GM21737 (cell line): ENCODE results near the gene OR1E2.
"Not testable (repeated sequence)": the region's sequence is repeated elsewhere in the genome, so short reads cannot be mapped to it uniquely, and the experiment has no call there.

Experiments used
- ATAC-seq: cut with Tn5 transposase; IDR thresholded peaks from one replicate; pipeline ENCODE4 v1.9.1; 2021; ENCODE audit warnings: mild to moderate bottlenecking, moderate library complexity; ENCODE audit not compliant: unreplicated experiment

OR1E2 gene, protein sequence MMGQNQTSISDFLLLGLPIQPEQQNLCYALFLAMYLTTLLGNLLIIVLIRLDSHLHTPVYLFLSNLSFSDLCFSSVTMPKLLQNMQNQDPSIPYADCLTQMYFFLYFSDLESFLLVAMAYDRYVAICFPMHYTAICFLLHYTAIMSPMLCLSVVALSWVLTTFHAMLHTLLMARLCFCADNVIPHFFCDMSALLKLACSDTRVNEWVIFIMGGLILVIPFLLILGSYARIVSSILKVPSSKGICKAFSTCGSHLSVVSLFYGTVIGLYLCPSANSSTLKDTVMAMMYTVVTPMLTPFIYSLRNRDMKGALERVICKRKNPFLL

DNA sequence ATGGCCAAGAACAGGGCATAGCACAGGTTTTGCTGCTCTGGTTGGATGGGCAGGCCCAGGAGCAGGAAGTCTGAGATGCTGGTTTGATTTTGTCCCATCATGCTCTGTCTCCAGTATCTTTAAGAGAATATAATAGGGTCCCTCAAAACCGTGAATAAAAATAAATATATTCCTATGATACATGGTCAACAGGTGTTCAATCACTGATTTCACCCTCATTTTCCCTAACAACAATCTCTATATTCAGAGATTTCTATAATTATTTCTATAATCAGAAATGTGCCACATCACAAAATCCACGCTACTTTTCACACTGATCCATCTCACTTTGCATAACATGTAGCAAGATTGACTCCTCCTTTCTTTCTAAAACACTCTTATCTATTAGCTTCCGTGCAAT is at the start of gene OR1E2:
OR1E2 (minus strand) TSS at position 101 of the 400 bp plus-strand sequence; CDS start at position 101, 0 bp downstream.
- ATAC-seq: no peak

- no peak for ATAC-seq
These were observed 49.2 kb upstream of the OR1E2 start for GRCh38 chr17:3482852-3483251.

DNA sequence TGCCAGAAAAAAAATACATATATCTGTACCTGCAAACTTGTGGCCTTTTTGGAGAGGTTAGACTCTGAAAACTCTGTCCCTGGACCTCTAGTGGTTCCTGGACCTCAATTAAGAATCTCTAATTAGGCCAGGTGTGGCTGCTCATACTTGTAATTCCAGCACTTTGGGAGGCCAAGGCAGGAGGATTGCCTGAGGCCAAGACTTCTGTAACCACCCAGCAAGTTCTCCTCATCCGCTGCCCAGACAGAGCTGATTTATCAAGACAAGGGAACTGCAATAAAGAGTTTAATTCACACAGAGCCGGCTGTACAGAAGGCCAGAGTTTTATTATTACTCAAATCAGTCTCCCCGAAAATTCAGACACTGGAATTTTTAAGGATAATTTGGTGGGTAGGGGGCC is 46.3 kb upstream of the OR1E2 start:
- no peak for ATAC-seq

DNA sequence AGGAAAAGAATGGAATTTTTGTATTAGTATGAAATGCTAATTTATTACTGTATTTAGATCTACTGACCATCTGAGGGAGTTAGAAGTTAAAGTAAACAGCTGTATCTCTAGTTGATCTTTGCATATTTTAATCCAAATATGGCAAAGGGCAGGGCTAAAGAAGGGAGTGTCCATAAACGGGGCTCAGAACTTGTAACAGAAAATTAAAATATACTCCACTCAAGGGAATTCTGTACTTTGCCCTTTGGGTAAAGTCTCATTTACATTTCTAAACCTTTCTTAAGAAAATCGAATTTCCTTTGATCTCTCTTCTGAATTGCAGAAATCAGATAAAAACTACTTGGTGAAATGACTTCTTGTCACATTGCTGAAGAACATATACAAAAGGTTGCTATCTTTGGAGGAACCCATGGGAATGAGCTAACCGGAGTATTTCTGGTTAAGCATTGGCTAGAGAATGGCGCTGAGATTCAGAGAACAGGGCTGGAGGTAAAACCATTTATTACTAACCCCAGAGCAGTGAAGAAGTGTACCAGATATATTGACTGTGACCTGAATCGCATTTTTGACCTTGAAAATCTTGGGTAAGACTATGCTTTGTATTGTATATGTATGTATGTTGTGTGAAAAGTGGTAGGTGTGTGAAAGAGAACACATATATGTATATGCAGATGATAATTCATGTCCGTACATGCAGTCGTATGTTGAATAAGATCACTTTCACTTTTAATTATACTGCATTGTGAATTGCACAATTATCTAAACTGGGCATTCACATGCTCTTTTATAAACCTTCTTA is 42.4 kb upstream of the OR1E2 start, which contains the start of gene ASPA:
ASPA (plus strand) TSS at position 186 of the 799 bp plus-strand sequence; CDS start at position 349, 163 bp downstream.
- no peak for ATAC-seq

DNA sequence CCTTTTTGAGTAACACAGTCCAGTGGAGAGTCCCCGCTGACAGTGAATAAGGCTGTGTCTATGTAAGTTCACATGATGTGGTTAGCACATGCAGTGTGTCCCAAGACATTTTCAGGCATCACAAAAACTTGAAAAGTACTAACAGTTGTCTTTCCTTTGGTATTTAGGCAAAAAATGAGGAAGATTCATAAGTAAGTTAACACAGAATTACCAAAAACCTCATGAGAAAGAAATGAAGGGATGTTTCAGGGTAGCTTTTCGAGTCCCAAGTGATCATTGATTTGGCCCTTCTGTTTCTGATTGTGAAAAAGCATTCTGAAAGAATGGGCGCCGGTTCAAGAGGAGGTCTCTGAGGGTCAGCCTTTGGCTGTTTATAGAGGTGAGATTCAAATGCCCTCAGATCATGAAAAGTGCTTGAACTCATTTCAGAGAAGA is 41.6 kb upstream of the OR1E2 start:
- no peak for ATAC-seq

DNA sequence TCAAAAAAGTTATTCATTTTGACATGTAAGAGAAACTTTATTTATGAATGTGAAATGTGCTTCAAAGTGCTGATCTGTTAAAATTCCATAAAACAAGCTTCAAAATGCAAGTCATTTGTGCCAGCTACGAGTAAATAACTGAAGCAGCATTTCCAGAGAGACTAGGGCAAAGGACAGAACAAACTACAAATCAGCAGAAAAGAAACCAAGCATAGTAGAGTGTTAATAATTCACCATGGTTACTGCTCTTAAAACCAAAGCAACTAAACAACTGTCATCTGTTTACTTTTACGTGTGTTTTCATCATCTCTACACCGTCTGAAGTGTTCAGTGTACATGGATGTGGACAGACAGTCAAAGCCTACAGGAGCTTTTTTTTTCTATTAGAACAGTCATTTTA is 40.6 kb upstream of the OR1E2 start:
- no peak for ATAC-seq

DNA sequence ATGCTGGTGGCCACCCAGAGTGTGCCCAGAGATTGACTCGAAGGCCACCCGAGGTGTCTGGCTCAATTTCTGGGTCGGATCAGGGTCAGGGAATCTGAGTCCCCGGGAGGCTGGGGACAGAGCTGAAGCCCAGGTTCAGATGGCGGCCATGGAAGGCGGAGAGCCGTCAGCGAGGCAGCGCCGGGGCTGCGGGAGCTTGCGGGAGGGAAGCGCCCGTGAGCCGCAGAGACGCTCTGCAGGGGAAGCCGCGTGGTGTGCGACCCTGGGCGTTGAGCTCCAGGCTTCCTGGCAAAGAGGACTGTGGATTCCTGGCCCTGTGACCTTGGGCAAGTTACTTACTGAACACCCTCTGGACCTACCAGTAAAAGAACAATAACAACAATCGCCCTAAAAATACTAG is 38.5 kb upstream of the OR1E2 start:
- no peak for ATAC-seq

- ATAC-seq: no peak
These were observed 38.0 kb upstream of the OR1E2 start, which contains the start of gene SPATA22 for GRCh38 chr17:3471599-3471998. TSS of gene SPATA22 (minus strand) at chr17:3471819. CDS start at chr17:3469325, 2,494 bp downstream.

DNA sequence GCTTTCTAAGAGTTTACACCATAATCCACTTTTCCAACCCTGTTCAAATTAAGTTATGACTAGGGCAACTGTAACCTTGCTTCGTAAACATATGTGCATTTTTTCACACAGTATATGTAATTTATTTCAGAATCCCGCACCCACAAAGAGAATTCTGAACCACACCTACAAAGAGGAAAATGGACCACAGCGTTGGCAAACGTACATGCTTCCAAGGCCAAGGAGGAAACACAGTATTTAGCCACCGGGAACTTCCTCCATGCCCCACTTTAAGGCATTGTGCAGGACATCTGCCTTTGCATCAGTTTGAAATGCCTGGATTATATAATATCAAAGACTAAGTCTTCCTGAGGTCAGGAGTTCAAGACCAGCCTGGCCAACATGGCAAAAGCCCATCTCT is 35.9 kb upstream of the OR1E2 start:
- no peak for ATAC-seq

GRCh38 chr17:3466355-3466754 is 32.7 kb upstream of the OR1E2 start:
- ATAC-seq: not testable (repeated sequence)

DNA sequence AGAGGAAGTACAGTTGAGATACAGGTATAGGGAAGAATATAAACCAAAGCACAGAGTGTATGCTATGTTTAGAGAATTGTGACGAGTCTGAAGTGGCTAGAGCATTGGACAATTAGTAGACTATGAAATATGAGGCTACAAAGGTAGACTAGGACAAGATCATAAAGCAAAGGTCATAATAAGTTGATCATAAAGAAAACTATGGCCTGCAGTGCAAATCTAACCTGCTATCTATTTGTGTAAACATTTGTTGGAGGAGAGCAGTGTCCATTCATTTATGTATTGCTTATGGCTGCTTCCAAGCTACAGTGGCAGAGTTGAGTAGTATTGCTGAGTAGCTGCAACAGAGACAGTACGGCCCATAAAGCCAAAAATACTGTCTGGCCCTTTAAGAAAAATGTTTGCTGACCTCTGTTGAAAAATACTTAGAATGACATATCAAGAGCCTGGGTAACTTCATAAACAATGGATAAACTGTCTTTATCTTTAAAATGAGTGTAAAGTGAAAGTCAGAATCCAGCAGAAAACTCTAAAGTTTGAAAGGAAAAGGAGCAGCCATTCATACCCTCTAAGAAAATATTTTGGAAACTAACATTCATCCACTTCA is 14.5 kb upstream of the OR1E2 start:
- no peak for ATAC-seq

GRCh38 chr17:3447625-3448024 is 14.0 kb upstream of the OR1E2 start:
- no peak for ATAC-seq

- ATAC-seq: no peak
These were observed 6.8 kb upstream of the OR1E2 start for GRCh38 chr17:3440451-3440850.

DNA sequence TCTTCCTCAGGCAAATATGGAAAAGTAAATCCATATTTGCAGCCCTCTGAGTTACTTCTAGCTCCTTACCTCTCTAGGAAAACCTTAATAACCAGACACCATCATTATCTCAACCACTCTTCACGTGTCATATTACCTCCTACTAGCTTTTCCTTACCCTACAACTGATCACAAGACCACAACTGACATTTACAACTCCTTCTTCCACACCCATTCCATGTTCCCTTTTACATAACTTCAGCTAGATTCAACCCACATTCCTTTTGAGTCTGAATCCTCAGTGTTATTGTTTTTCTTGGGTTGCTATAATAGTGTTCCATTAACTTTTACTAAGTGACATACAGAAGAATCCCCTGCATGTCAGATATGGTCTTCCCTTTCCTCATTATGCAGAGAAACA is 4.7 kb upstream of the OR1E2 start:
- no peak for ATAC-seq

GRCh38 chr17:3433215-3433614 is 426 bp downstream of the OR1E2 start:
- ATAC-seq: not testable (repeated sequence)

DNA sequence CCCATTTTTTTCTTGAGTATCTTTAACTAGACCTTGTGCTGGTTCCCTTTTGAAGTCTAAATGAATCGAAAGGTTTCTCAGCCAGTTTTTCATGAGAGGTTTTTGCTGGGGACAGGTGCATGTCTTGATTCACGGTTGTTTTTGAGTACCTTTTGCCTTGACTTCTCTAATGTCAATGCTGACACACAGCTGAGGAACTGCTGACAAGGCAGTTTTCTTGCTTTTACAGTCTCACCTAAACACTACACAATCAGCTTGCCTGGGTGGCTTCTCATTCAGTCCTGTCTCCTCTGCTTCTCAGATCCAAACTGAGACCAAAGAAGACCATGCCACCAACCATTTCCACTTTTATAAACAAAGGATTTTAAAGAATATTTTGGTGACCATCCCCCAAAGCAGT is 15.4 kb downstream of the OR1E2 start:
- no peak for ATAC-seq

GRCh38 chr17:3415610-3416009 is 18.0 kb downstream of the OR1E2 start:
- ATAC-seq: no peak

DNA sequence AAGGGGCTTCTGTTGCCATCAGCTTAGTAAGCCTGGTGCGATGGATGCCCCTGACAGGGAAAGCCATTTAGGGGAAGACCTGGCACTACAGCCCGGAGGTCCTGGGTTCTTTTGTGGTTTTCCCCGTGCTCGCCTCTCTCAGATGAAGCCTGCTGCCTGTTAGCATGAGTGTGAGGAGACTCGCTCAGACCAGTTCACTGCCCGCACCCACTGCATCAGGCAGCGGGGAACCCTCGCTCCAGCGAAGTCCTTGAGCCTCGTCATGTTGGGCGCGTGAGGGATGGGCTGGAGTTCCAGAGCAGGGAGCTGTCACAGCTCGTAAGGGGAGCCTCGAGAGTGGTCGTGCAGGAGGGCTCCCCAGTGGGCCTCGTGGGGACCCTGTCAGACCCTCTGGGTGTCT is 21.4 kb downstream of the OR1E2 start:
- ATAC-seq: not testable (repeated sequence)

DNA sequence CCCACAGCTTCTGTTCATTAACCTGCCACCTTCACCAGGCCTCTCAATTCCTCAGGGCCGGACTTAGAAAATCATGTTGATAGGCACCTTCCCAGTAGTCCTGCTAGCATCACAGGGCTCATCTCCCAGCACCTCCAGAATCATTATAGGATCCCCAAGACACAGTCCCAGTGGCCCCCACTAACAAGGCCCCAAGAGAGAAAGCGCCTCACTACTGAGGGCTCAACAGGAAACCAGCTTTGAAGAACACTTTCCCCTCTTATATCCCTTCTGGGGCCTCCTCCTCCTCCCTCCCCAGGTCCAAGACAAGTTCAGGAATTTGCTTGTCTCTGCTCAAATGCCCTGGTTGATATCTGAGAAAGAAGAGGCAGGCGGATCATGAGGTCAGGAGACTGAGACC is 22.6 kb downstream of the OR1E2 start, which contains the start of gene OR3A3:
OR3A3 (plus strand) TSS at position 301 of the 400 bp plus-strand sequence.
- ATAC-seq: no peak

DNA sequence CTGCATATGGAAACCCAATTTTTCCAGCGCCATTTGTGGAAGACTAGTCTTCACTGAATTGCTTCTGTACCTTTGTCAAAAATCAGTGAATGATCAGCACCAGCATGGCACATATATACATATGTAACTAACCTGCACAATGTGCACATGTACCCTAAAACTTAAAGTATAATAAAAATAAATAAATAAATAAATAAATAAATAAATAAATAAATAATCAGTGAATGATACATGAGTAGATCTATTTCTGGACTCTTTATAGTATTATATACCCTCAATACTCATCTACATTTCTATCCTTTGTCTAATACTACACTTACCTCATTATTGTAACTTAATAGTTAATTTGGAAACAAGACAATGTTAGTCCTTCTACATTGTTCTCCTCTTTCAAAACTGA is 29.8 kb downstream of the OR1E2 start:
- ATAC-seq: not testable (repeated sequence)

DNA sequence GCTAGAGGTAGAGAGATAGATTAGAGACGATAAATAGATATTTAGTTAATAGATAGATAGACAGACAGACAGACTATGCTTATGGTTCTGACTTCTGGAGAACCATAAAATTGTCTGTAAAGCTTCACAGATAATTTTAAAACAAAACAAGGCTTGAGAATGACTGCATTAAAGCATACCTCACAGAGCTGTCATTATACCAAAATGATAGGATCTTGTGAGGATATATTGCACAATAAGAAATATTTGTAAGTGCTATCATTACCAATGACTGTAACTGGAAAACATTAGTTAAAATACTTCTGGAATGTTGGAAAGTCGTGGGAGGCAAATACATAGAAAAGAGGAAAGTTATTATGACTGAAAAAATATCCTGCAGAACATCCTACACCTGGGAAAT is 31.9 kb downstream of the OR1E2 start:
- ATAC-seq: no peak
